Motor neuron (in vitro differentiated cells): Measurements from ENCODE around the gene CDH26. TPM values are rescaled to one million over a fixed set of nuclear protein-coding genes. Genes with fewer than 3 reads are reported as not detected.

Experiments
- ATAC-seq, 8 experiments: fragments of 200-7000 bp; cut with Tn5 transposase; replicated peaks in 6 of 8; 2 replicates each; pipeline ENCODE4 v1.8.0; 2021; ENCODE audit warnings: mild to moderate bottlenecking in 8 of 8, moderate library complexity in 8 of 8
- H3K27ac ChIP-seq, 2 donors: fragments of 250-450 bp; sonication (Bioruptor Pico); 2 replicates each; pipeline ENCODE4 v1.9.0; 2021; ENCODE audit warnings: antibody characterized with exemption in 2 of 2, mild to moderate bottlenecking in 2 of 2, moderate library complexity in 1 of 2
- H3K4me1 ChIP-seq, 2 donors: fragments of 250-450 bp; sonication (Bioruptor Pico); replicated peaks in 1 of 2; 2 replicates each; pipeline ENCODE4 v1.6.1; 2021; ENCODE audit warnings: antibody characterized with exemption in 2 of 2, mild to moderate bottlenecking in 2 of 2, moderate library complexity in 1 of 2
- H3K4me3 ChIP-seq, 5 donors: fragments of 250-450 bp; sonication (Bioruptor Pico); 2 replicates each; pipeline ENCODE4 v1.9.0; 2021; ENCODE audit warnings: antibody characterized with exemption in 5 of 5, mild to moderate bottlenecking in 5 of 5, moderate library complexity in 4 of 5
- WGBS, 10 experiments: fragments of 450-650 bp; shearing (Covaris generic); methylation state at CpG; one replicate each; pipeline ENCODE4 v1.0.0; 2022; 5-methylcytosine and 5-hydroxymethylcytosine counted together
- in situ Hi-C, 9 experiments: fragments of 400-800 bp; cut with MboI; loops; one replicate each; pipeline ENCODE4 v1.15.0; 2021; ENCODE audit warnings: low sequenced_read_pairs in 9 of 9, low pct_unique_long_range_greater_than_20kb in 2 of 9; ENCODE audit not compliant: unreplicated experiment in 9 of 9
- total RNA-seq, 8 experiments: library from RNA; unstranded; fragments of 300-600 nt; gene quantifications; 2 replicates each; pipeline versions ENCODE4 v1.2.3 to v1.2.4, GENCODE V29; 2022

CDH26 gene
- total RNA-seq, 8 experiments from 2014 or later, result 0.29 to 1.1 (median 0.43) TPM; not detected in 1

- no peak for ATAC-seq
These were observed 91.4 kb downstream of the CDH26 start for GRCh38 chr20:60049601-60050000.

GRCh38 chr20:60050193-60050947, 92.1 kb downstream of the CDH26 start:
- peaks cover 10 to 15% of the 10 kb centered on the region in 2 donors for H3K4me1 ChIP-seq
- in situ Hi-C loops, result loop anchor here in 3 of 9 experiments (25.0 kb wide), 1 partner anchor 1837 kb away; no protein-coding TSS in a partner anchor
- H3K4me3 ChIP-seq, result no peak overlapping the region
- no peak overlapping the region for H3K27ac ChIP-seq
- ATAC-seq, result peak in 5 of 8 experiments; percentile 36 to 80 (median 66)
- WGBS, 10 experiments, result 52 to 97% (median 62%) methylated on average over 1 to 9 of the region's 13 CpGs; no CpG with 5 or more reads in 3 of the 10 experiments

More at GRCh38 chr20:60049601-60050000, 91.4 kb downstream of the CDH26 start:
- H3K4me1 ChIP-seq, result peaks cover 10 to 15% of the 10 kb centered on the region in 2 donors
- in situ Hi-C loops, result no loop called here
- WGBS, 10 experiments, result 29 to 100% (median 88%) methylated on average over 1 to 5 of the region's 5 CpGs; no CpG with 5 or more reads in 1 of the 10 experiments
- H3K4me3 ChIP-seq, result no peak overlapping the region
- H3K27ac ChIP-seq, result no peak overlapping the region

- Histone ChIP-seq H3K4me3 (no peak overlapping the region), H3K4me1 (peaks cover 0 to 10% of the 10 kb centered on the region in 2 donors), H3K27ac (no peak overlapping the region)
- WGBS, 10 experiments, result 0 to 100% (median 77%) methylated on average over 1 to 3 of the region's 3 CpGs; no CpG with 5 or more reads in 4 of the 10 experiments
- in situ Hi-C loops, result loop anchor here in 3 of 9 experiments (25.0 kb wide), 1 partner anchor 1835 kb away; no protein-coding TSS in a partner anchor
- ATAC-seq, result no peak
These were observed 93.7 kb downstream of the CDH26 start for GRCh38 chr20:60051911-60052310.

GRCh38 chr20:60052322-60052721, 94.1 kb downstream of the CDH26 start:
- Histone ChIP-seq H3K4me1 (peaks cover 0 to 10% of the 10 kb centered on the region in 2 donors), H3K4me3 (no peak overlapping the region), H3K27ac (no peak overlapping the region)
- ATAC-seq, result no peak
- in situ Hi-C loops, result loop anchor here in 3 of 9 experiments (25.0 kb wide), 1 partner anchor 1835 kb away; no protein-coding TSS in a partner anchor
- 20 to 91% (median 80%) methylated on average over 1 to 3 of the region's 3 CpGs; no CpG with 5 or more reads in 7 of the 10 experiments for WGBS, 10 experiments

GRCh38 chr20:60053125-60053817, 95.0 kb downstream of the CDH26 start:
- no peak for ATAC-seq
- WGBS, 10 experiments, result 31 to 93% (median 73%) methylated on average over 2 to 16 of the region's 16 CpGs
- no peak overlapping the region for H3K27ac ChIP-seq
- H3K4me1 ChIP-seq, result peaks cover 8 to 14% of the 10 kb centered on the region in 2 donors
- H3K4me3 ChIP-seq, result no peak overlapping the region
- in situ Hi-C loops, result loop anchor here in 3 of 9 experiments (25.0 kb wide), 1 partner anchor 1834 kb away; no protein-coding TSS in a partner anchor

- 13 to 100% (median 82%) methylated on average over 1 to 3 of the region's 4 CpGs; no CpG with 5 or more reads in 2 of the 10 experiments for WGBS, 10 experiments
- in situ Hi-C loops, result loop anchor here in 3 of 9 experiments (25.0 kb wide), 1 partner anchor 1833 kb away; no protein-coding TSS in a partner anchor
- no peak for ATAC-seq
- Histone ChIP-seq H3K27ac (no peak overlapping the region), H3K4me1 (peaks cover 13 to 19% of the 10 kb centered on the region in 2 donors), H3K4me3 (no peak overlapping the region)
These were observed 95.6 kb downstream of the CDH26 start for GRCh38 chr20:60053818-60054190.

GRCh38 chr20:60054716-60055634, 96.8 kb downstream of the CDH26 start:
- in situ Hi-C loops, result loop anchor here in 3 of 9 experiments (25.0 kb wide), 1 partner anchor 1832 kb away; no protein-coding TSS in a partner anchor

GRCh38 chr20:60055740-60056139, 97.5 kb downstream of the CDH26 start:
- peak in 1 of 8 experiments; percentile 59 for ATAC-seq
- 13 to 94% (median 40%) methylated on average over 1 to 9 of the region's 14 CpGs; no CpG with 5 or more reads in 5 of the 10 experiments for WGBS, 10 experiments

More at GRCh38 chr20:60054716-60055634, 96.8 kb downstream of the CDH26 start:
- no peak for ATAC-seq
- Histone ChIP-seq H3K4me3 (no peak overlapping the region), H3K4me1 (peaks cover 13 to 21% of the 10 kb centered on the region in 2 donors), H3K27ac (no peak overlapping the region)
- 37 to 92% (median 69%) methylated on average over 1 to 7 of the region's 24 CpGs; no CpG with 5 or more reads in 1 of the 10 experiments for WGBS, 10 experiments

GRCh38 chr20:60056407-60057122, 98.3 kb downstream of the CDH26 start:
- in situ Hi-C loops, result loop anchor here in 3 of 9 experiments (25.0 kb wide), 1 partner anchor 1831 kb away; no protein-coding TSS in a partner anchor
- no peak overlapping the region for H3K4me3 ChIP-seq
- 0 to 100% (median 69%) methylated on average over 1 to 4 of the region's 5 CpGs; no CpG with 5 or more reads in 3 of the 10 experiments for WGBS, 10 experiments
- H3K4me1 ChIP-seq, result peaks cover 11 to 13% of the 10 kb centered on the region in 2 donors
- H3K27ac ChIP-seq, result no peak overlapping the region
- ATAC-seq, result no peak

More at GRCh38 chr20:60055740-60056139, 97.5 kb downstream of the CDH26 start:
- no peak overlapping the region for H3K27ac ChIP-seq
- peaks cover 13% of the 10 kb centered on the region in 2 donors for H3K4me1 ChIP-seq
- H3K4me3 ChIP-seq, result no peak overlapping the region
- in situ Hi-C loops, result loop anchor here in 3 of 9 experiments (25.0 kb wide), 1 partner anchor 1832 kb away; no protein-coding TSS in a partner anchor

- no peak overlapping the region for H3K4me3 ChIP-seq
- no peak overlapping the region for H3K27ac ChIP-seq
- in situ Hi-C loops, result loop anchor here in 3 of 9 experiments (25.0 kb wide), 1 partner anchor 1830 kb away; no protein-coding TSS in a partner anchor
- ATAC-seq, result peak in 7 of 8 experiments; percentile 15 to 92 (median 30)
- peaks cover 11 to 13% of the 10 kb centered on the region in 2 donors for H3K4me1 ChIP-seq
- WGBS, 10 experiments, result 0 to 50% (median 22%) methylated on average over 1 to 9 of the region's 11 CpGs; no CpG with 5 or more reads in 3 of the 10 experiments
These were observed 99.1 kb downstream of the CDH26 start for GRCh38 chr20:60057123-60057865.
